ENCODE data around the gene LBX2. TPM values are rescaled to one million over a fixed set of nuclear protein-coding genes. Genes with fewer than 3 reads are reported as not detected.

Gene LBX2
- total and polyA plus RNA-seq, 10 of the 15 experiments (the other 5 are each of a cell fraction or from before 2014, with no cell fraction given), result 0.08 to 4.0 (median 0.27) TPM

DNA sequence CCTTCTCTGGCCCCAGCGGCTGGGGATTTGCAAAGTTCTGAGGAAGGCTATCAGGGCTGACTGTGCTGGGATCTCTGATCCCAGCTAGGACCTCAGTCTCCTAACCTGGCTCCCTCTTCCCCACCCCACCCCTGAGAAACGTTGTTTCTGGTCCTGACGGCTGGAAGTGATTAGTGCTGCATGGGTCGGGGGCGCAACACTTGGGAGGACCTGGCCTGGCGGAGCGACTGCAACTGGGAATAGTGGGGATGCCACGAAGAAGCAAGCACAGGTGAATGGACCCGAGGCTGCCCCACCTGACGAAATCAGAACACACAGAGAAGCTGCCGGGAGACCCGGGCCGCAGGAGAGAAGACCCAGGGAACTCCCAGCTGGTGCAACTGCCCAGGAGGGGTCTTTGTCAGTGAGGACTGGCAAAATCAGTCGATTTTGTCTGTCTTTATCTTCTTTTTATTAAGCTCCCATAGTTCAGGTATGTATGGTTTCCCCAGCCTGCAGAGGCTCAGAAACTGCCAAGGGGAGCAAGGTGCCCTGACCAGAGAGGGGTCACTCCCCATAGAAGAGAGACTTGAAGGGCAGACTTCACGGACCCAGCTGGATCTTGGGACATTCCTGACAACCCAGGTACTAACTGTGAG, 656 bp upstream of the LBX2 start:
- ChIA-PET CTCF (interaction anchor here (1.4 to 13.9 kb wide), 4 partner anchors 17 to 87 kb away, joined by 4 to 231 read pairs (median 84); partner anchors contain the start of genes AUP1, CCDC142, DQX1 and HTRA2), POLR2A (interaction anchor here (1.1 kb wide), 1 partner anchor 29 kb away, joined by 3 read pairs; the partner anchor contains the start of gene AUP1), RAD21 (ENCODE audit: unreplicated experiment) (interaction anchor here (1.1 to 2.6 kb wide), 4 partner anchors 16 to 89 kb away, joined by 4 to 10 read pairs (median 6); partner anchors contain the start of genes CCDC142, INO80B and TTC31), SMC1A (ENCODE audit: uncharacterized antibody, unreplicated experiment) (interaction anchor here (0.9 to 7.0 kb wide), 5 partner anchors 10 to 86 kb away, joined by 3 to 71 read pairs (median 4); partner anchors contain the start of gene DQX1)
- Histone ChIP-seq H3K4me3 (no peak overlapping the region), H3K4me1 (ENCODE audit: control insufficient read depth, insufficient read depth, low read length) (peaks cover 15% of the 10 kb centered on the region), H3K79me2 (ENCODE audit: control insufficient read depth, insufficient read depth, low read length) (no peaks in the 10 kb centered on the region), H3K9me3 (replicated peaks; ENCODE audit: control insufficient read depth, insufficient read depth, low read length) (no peaks in the 10 kb centered on the region), H3K9ac (ENCODE audit: control insufficient read depth, insufficient read depth, low read length) (no peak overlapping the region), H3K27me3 (replicated peaks in 1 of 2; ENCODE audit: control insufficient read depth in 2 of 2, insufficient read depth in 2 of 2, low read length in 1 of 2) (peaks cover 15 to 25% of the 10 kb centered on the region in 2 experiments; a peak in 3 of 4 replicates), H3K27ac (ENCODE audit: control insufficient read depth, insufficient read depth) (no peak overlapping the region), H3K36me3 (ENCODE audit: control insufficient read depth in 2 of 2, insufficient read depth in 2 of 2, low read length in 1 of 2) (no peaks in the 10 kb centered on the region), H3K4me2 (ENCODE audit: control insufficient read depth, insufficient read depth) (no peak overlapping the region), H4K20me1 (ENCODE audit: control insufficient read depth, insufficient read depth) (no peaks in the 10 kb centered on the region), H2AFZ (ENCODE audit: control insufficient read depth, low read depth, low read length) (no peak overlapping the region)
- FAIRE-seq, result no peak
- TF ChIP-seq EZH2 (IDR thresholded peaks at IDR 0.05; ENCODE audit: borderline replicate concordance, control insufficient read depth, low read depth, low read length), result 0 out of 2 replicates have a peak, but pooled peaks have one; percentile 78
- TF ChIP-seq, protein P1, sequence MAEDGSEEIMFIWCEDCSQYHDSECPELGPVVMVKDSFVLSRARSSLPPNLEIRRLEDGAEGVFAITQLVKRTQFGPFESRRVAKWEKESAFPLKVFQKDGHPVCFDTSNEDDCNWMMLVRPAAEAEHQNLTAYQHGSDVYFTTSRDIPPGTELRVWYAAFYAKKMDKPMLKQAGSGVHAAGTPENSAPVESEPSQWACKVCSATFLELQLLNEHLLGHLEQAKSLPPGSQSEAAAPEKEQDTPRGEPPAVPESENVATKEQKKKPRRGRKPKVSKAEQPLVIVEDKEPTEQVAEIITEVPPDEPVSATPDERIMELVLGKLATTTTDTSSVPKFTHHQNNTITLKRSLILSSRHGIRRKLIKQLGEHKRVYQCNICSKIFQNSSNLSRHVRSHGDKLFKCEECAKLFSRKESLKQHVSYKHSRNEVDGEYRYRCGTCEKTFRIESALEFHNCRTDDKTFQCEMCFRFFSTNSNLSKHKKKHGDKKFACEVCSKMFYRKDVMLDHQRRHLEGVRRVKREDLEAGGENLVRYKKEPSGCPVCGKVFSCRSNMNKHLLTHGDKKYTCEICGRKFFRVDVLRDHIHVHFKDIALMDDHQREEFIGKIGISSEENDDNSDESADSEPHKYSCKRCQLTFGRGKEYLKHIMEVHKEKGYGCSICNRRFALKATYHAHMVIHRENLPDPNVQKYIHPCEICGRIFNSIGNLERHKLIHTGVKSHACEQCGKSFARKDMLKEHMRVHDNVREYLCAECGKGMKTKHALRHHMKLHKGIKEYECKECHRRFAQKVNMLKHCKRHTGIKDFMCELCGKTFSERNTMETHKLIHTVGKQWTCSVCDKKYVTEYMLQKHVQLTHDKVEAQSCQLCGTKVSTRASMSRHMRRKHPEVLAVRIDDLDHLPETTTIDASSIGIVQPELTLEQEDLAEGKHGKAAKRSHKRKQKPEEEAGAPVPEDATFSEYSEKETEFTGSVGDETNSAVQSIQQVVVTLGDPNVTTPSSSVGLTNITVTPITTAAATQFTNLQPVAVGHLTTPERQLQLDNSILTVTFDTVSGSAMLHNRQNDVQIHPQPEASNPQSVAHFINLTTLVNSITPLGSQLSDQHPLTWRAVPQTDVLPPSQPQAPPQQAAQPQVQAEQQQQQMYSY (CRISPR knock-in tag; IDR thresholded peaks at IDR 0.05), result no peak
- ATAC-seq, result no peak
- intact Hi-C loops (cut with micrococcal nuclease; ENCODE audit: unreplicated experiment) (no loop called here), in situ Hi-C loops (cut with MboI) (no loop called here)
- DNase-seq (ENCODE audit: low read depth, low spot score), result no peak
- no TSS peak for BruUV-seq (replicated peaks)
- WGBS (ENCODE audit: insufficient coverage, insufficient replicate concordance, low lambda C conversion rate, missing lambda C conversion rate), result 83% methylated on average over 15 of the region's 15 CpGs
